GM23248 (cell line): ENCODE measurements around the gene TOMM40L.

ENCODE experiments used
- EZH2 ChIP-seq: fragments of 200-600 bp; sonication (generic); IDR thresholded peaks from 2 replicates; pipeline ENCODE4 v1.6.1; 2018; ENCODE audit warnings: antibody characterized with exemption, mild to moderate bottlenecking; ENCODE audit not compliant: insufficient read depth, poor library complexity, severe bottlenecking
- EZH2phosphoT487 ChIP-seq: fragments of 200-600 bp; sonication (generic); IDR thresholded peaks from 2 replicates; pipeline ENCODE4 v1.6.1; 2018; ENCODE audit warnings: antibody characterized with exemption, moderate library complexity, mild to moderate bottlenecking, low read depth; ENCODE audit not compliant: insufficient read depth

GRCh38 chr1:161242313-161242712 lies 16.5 kb downstream of the TOMM40L start:
- TF ChIP-seq EZH2phosphoT487 (no peak), EZH2 (no peak)
